Astrocyte (in vitro differentiated cells and primary cell): Measurements from ENCODE around the gene PPA1. TPM values are rescaled to one million over a fixed set of nuclear protein-coding genes. Genes with fewer than 3 reads are reported as not detected.
"Not testable (repeated sequence)": the region's sequence is repeated elsewhere in the genome, so short reads cannot be mapped to it uniquely, and the experiment has no call there.

Experiments used
- DNase-seq: peaks from one replicate; pipeline ENCODE4 v3.0.0-alpha.2; 2010; ENCODE audit warnings: low read depth
- FAIRE-seq: peaks from 2 replicates; lab custom pipeline; 2011; peaks lifted over from hg19 to GRCh38; lab: Jason Lieb, UNC
- H2AFZ ChIP-seq: 2 replicates; pipeline ENCODE4 v1.6.0; 2012; ENCODE audit warnings: low read depth, low read length, inconsistent platforms
- H3K27ac ChIP-seq: 2 replicates; pipeline ENCODE4 v1.5.1; 2011; ENCODE audit warnings: low read depth, low read length, inconsistent platforms
- H3K27me3 ChIP-seq: 2 replicates; pipeline ENCODE4 v1.6.0; 2011; ENCODE audit warnings: low read length, inconsistent platforms; ENCODE audit not compliant: insufficient read depth
- H3K36me3 ChIP-seq: 2 replicates; pipeline ENCODE4 v1.5.1; 2011; ENCODE audit warnings: low read length, inconsistent platforms; ENCODE audit not compliant: insufficient read depth
- H3K4me1 ChIP-seq: 2 replicates; pipeline ENCODE4 v1.5.1; 2011; ENCODE audit warnings: low read length, inconsistent platforms; ENCODE audit not compliant: insufficient read depth
- H3K4me2 ChIP-seq: 2 replicates; pipeline ENCODE4 v1.6.0; 2012; ENCODE audit warnings: low read length, inconsistent platforms
- H3K4me3 ChIP-seq: 2 replicates; pipeline ENCODE4 v1.5.1; 2011; ENCODE audit warnings: low read depth, mild to moderate bottlenecking, low read length, inconsistent platforms; ENCODE audit not compliant: insufficient read depth
- H3K79me2 ChIP-seq: 2 replicates; pipeline ENCODE4 v1.6.0; 2012; ENCODE audit warnings: mild to moderate bottlenecking, low read length, inconsistent platforms; ENCODE audit not compliant: insufficient read depth
- H3K9ac ChIP-seq: 2 replicates; pipeline ENCODE4 v1.6.0; 2012; ENCODE audit warnings: mild to moderate bottlenecking, low read length, inconsistent platforms
- H3K9me3 ChIP-seq: 2 replicates; pipeline ENCODE4 v1.5.1; 2012; ENCODE audit warnings: low read depth, mild to moderate bottlenecking, low read length, inconsistent platforms; ENCODE audit not compliant: insufficient read depth
- H4K20me1 ChIP-seq: 2 replicates; pipeline ENCODE4 v1.6.0; 2012; ENCODE audit warnings: low read length, inconsistent platforms; ENCODE audit not compliant: insufficient read depth
- H3K27ac Mint-ChIP-seq: one replicate; pipeline ENCODE4 v1.8.0; 2021; ENCODE audit warnings: mild to moderate bottlenecking, mixed read lengths; ENCODE audit not compliant: unreplicated experiment
- H3K27me3 Mint-ChIP-seq: one replicate; pipeline ENCODE4 v1.8.0; 2021; ENCODE audit warnings: low read depth, mixed read lengths; ENCODE audit not compliant: unreplicated experiment
- H3K36me3 Mint-ChIP-seq: one replicate; pipeline ENCODE4 v1.8.0; 2021; ENCODE audit warnings: low read depth, mixed read lengths; ENCODE audit not compliant: unreplicated experiment
- H3K4me1 Mint-ChIP-seq: one replicate; pipeline ENCODE4 v1.8.0; 2021; ENCODE audit warnings: low read depth, mixed read lengths; ENCODE audit not compliant: unreplicated experiment
- H3K4me3 Mint-ChIP-seq: one replicate; pipeline ENCODE4 v1.8.0; 2021; ENCODE audit warnings: mild to moderate bottlenecking, moderate library complexity, mixed read lengths; ENCODE audit not compliant: unreplicated experiment
- H3K9me3 Mint-ChIP-seq: one replicate; pipeline ENCODE4 v1.8.0; 2021; ENCODE audit warnings: mild to moderate bottlenecking, mixed read lengths; ENCODE audit not compliant: unreplicated experiment
- EZH2 ChIP-seq: IDR thresholded peaks from 2 replicates; pipeline ENCODE4 v1.6.1; 2012; ENCODE audit warnings: mild to moderate bottlenecking, low read length, inconsistent platforms; ENCODE audit not compliant: insufficient read depth
- total RNA-seq: library from RNA; stranded (reverse); gene quantifications from 2 replicates; pipeline ENCODE4 v1.2.1, GENCODE V29; 2021
- TF ChIP-seq, protein P1 (sequence below): IDR thresholded peaks from 2 replicates; pipeline ENCODE4 v1.5.1; 2011; ENCODE audit warnings: low read depth, mild to moderate bottlenecking, inconsistent platforms, low read length, moderate library complexity; ENCODE audit not compliant: insufficient read depth

Gene PPA1
- total RNA-seq, 1 donor from 2014 or later = 108 TPM

DNA sequence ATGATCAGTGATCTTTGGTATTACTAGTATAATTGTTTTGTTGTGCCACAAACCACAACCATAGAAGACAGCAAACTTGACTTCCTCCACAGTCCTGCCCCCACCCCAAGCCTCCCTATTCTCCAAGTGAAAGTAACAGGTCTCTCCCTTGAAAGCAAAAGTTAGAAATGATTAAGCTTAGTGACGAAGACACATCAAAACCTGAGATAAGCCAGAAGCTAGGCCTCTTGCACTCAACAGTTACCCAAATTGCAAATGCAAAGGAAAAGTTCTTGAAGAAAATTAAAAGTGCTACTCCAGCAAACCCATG, 70.4 kb downstream of the PPA1 start:
- Histone ChIP-seq H3K27ac (no peak overlapping the region), H3K36me3 (peaks cover 56% of the 10 kb centered on the region), H3K27me3 (no peaks in the 10 kb centered on the region), H3K9me3 (no peaks in the 10 kb centered on the region), H3K9ac (no peak overlapping the region), H3K79me2 (peaks cover 98% of the 10 kb centered on the region), H2AFZ (no peak overlapping the region), H3K4me1 (peaks cover 12% of the 10 kb centered on the region), H3K4me2 (no peak overlapping the region), H3K4me3 (no peak overlapping the region), H4K20me1 (peaks cover 93% of the 10 kb centered on the region)
- DNase-seq (no peak), FAIRE-seq (no peak)
- peaks cover 47% of the 10 kb centered on the region for H3K4me1 Mint-ChIP-seq
- H3K27ac Mint-ChIP-seq = no peak overlapping the region
- H3K4me3 Mint-ChIP-seq = peak overlapping the region; percentile 5
- TF ChIP-seq, protein P1, sequence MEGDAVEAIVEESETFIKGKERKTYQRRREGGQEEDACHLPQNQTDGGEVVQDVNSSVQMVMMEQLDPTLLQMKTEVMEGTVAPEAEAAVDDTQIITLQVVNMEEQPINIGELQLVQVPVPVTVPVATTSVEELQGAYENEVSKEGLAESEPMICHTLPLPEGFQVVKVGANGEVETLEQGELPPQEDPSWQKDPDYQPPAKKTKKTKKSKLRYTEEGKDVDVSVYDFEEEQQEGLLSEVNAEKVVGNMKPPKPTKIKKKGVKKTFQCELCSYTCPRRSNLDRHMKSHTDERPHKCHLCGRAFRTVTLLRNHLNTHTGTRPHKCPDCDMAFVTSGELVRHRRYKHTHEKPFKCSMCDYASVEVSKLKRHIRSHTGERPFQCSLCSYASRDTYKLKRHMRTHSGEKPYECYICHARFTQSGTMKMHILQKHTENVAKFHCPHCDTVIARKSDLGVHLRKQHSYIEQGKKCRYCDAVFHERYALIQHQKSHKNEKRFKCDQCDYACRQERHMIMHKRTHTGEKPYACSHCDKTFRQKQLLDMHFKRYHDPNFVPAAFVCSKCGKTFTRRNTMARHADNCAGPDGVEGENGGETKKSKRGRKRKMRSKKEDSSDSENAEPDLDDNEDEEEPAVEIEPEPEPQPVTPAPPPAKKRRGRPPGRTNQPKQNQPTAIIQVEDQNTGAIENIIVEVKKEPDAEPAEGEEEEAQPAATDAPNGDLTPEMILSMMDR = no peak
- no peak for TF ChIP-seq EZH2
- peaks cover 10% of the 10 kb centered on the region for H3K36me3 Mint-ChIP-seq
- H3K9me3 Mint-ChIP-seq = no peaks in the 10 kb centered on the region
- H3K27me3 Mint-ChIP-seq = no peaks in the 10 kb centered on the region

- Mint-ChIP-seq H3K36me3 (peaks cover 13% of the 10 kb centered on the region), H3K4me3 (peak overlapping the region; percentile 5), H3K4me1 (peaks cover 47% of the 10 kb centered on the region), H3K27ac (peak overlapping the region; percentile 26), H3K27me3 (no peaks in the 10 kb centered on the region), H3K9me3 (no peaks in the 10 kb centered on the region)
- no peak for FAIRE-seq
- Histone ChIP-seq H3K27ac (no peak overlapping the region), H3K4me1 (peaks cover 8% of the 10 kb centered on the region), H3K9me3 (no peaks in the 10 kb centered on the region), H4K20me1 (peaks cover 93% of the 10 kb centered on the region), H2AFZ (no peak overlapping the region), H3K27me3 (no peaks in the 10 kb centered on the region), H3K36me3 (peaks cover 60% of the 10 kb centered on the region), H3K4me2 (no peak overlapping the region), H3K9ac (no peak overlapping the region), H3K79me2 (peaks cover 98% of the 10 kb centered on the region), H3K4me3 (no peak overlapping the region)
- DNase-seq = no peak
- TF ChIP-seq, protein P1 = no peak
- no peak for TF ChIP-seq EZH2
Measured at GRCh38 chr10:70162151-70162891, 70.9 kb downstream of the PPA1 start.

DNA sequence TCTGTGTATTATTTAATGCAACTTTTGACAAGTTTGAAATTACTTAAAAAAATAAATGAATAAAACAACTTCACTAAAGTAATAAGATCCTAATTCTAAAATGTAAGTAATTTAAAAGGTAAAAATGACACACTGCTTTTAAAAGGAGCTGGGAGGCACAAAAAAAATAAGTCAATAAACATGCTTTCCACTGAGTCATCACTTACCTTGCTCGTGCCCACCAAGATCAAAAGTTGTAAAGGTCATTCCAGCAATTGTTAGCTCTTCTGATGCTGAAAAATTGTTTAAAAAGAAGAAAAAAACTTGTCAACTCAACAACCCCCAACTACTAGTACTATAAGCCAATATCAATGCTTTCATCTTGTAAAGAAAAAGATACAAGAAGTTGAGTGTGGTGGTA, 72.4 kb downstream of the PPA1 start:
- Mint-ChIP-seq H3K9me3 (no peaks in the 10 kb centered on the region), H3K27me3 (no peaks in the 10 kb centered on the region), H3K36me3 (peaks cover 17% of the 10 kb centered on the region), H3K4me1 (peaks cover 43% of the 10 kb centered on the region), H3K4me3 (no peak overlapping the region), H3K27ac (no peak overlapping the region)
- peaks cover 92% of the 10 kb centered on the region for H4K20me1 ChIP-seq
- no peak overlapping the region for H3K4me3 ChIP-seq
- no peak for DNase-seq
- H3K4me2 ChIP-seq = no peak overlapping the region
- peaks cover 60% of the 10 kb centered on the region for H3K36me3 ChIP-seq
- H3K27ac ChIP-seq = no peak overlapping the region
- FAIRE-seq = no peak
- peaks cover 94% of the 10 kb centered on the region for H3K79me2 ChIP-seq
- no peak overlapping the region for H3K9ac ChIP-seq
- no peaks in the 10 kb centered on the region for H3K9me3 ChIP-seq
- peaks cover 4% of the 10 kb centered on the region for H3K4me1 ChIP-seq
- H3K27me3 ChIP-seq = no peaks in the 10 kb centered on the region
- TF ChIP-seq, protein P1 = no peak
- TF ChIP-seq EZH2 = no peak
- no peak overlapping the region for H2AFZ ChIP-seq

- H4K20me1 ChIP-seq = peaks cover 94% of the 10 kb centered on the region
Measured at GRCh38 chr10:70159366-70159765, 73.9 kb downstream of the PPA1 start.

More at GRCh38 chr10:70159366-70159765, 73.9 kb downstream of the PPA1 start:
- not testable (repeated sequence) for H3K4me3 Mint-ChIP-seq, H3K4me3 ChIP-seq, H3K27ac ChIP-seq, DNase-seq, H3K9ac ChIP-seq, H3K9me3 ChIP-seq, H3K4me2 ChIP-seq, H3K9me3 Mint-ChIP-seq, H3K27me3 ChIP-seq, FAIRE-seq, H3K27me3 Mint-ChIP-seq, H2AFZ ChIP-seq, H3K4me1 ChIP-seq, H3K27ac Mint-ChIP-seq
- H3K36me3 Mint-ChIP-seq = peaks cover 17% of the 10 kb centered on the region
- Histone ChIP-seq H3K36me3 (peaks cover 65% of the 10 kb centered on the region), H3K79me2 (peaks cover 93% of the 10 kb centered on the region)
- peaks cover 48% of the 10 kb centered on the region for H3K4me1 Mint-ChIP-seq
